Glomerular visceral epithelial cell (primary cell): ENCODE results near the gene RHOA.
"Not testable (repeated sequence)": the region's sequence is repeated elsewhere in the genome, so short reads cannot be mapped to it uniquely, and the experiment has no call there.

Experiments used
- DNase-seq: peaks from one replicate; pipeline ENCODE4 v3.0.0-alpha.2; 2016; ENCODE audit errors: extremely low spot score

RHOA gene

DNA sequence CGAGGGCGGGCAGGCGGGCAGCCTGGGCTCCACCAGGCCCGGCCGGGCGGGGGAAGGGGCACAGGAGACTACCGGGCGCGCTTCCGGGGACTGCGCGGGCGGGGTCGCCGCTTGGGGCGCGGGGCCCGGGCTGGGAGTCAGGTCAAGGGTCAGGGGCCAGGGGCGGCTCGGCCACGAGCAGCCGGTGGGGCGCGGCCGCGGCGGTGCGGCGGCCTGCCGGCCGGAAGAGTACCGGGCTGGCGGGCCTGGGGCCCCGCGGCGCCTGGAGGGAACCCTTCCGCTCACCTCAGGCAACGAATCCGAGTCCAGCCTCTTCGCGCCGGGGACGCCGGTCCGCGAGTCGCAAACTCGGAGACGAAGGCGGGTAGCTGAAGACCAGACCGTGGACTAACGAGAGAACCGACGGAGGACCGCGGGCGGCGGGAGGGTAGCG lies 225 bp downstream of the RHOA start:
- no peak for DNase-seq

- peak; percentile 31 for DNase-seq
Observed at GRCh38 chr3:49410846-49411534, 786 bp downstream of the RHOA start.

GRCh38 chr3:49410066-49410845 lies 1.5 kb downstream of the RHOA start:
- DNase-seq, result no peak

GRCh38 chr3:49406571-49407565 lies 4.9 kb downstream of the RHOA start:
- no peak for DNase-seq

DNA sequence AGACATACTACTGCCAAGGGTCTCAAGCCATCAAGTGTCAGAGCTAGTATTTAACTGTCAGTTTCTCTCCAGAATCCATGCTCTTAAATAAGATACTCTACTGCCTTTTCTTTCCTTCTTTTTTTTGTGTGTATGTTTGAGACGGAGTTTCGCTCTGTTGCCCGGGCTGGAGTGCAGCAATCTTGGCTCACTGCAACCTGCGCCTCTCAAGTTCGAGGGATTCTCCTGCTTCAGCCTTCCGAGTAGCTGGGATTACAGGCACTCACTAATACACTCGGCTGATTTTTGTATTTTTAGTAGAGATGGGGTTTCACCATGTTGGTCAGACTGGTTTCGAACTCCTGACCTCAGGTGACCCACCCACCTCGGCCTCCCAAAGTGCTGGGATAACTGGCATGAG lies 6.2 kb downstream of the RHOA start:
- DNase-seq, result not testable (repeated sequence)

DNA sequence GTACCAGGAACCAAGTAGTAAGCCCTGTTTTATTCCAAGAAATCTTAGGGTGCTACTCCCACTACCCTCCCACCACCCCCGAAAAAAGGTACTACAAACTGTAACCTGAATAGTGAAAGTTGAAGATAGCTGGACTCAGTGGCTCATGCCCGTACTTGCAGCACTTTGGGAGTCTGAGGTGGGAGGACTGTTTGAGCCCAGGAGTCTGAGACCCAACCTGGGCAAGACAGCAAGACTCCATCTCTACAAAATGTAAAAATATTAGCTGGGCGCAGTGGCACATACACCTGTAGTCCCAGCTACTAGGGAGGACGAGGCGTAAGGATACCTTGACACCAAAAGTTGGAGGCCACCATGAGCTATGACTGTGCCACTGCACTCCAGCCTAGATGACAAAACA lies 7.9 kb downstream of the RHOA start:
- DNase-seq, result no peak

- DNase-seq, result no peak
Observed at GRCh38 chr3:49401766-49402165, 10.0 kb downstream of the RHOA start.

- peak; percentile 45 for DNase-seq
Observed at GRCh38 chr3:49399461-49399860, 12.3 kb downstream of the RHOA start.

DNA sequence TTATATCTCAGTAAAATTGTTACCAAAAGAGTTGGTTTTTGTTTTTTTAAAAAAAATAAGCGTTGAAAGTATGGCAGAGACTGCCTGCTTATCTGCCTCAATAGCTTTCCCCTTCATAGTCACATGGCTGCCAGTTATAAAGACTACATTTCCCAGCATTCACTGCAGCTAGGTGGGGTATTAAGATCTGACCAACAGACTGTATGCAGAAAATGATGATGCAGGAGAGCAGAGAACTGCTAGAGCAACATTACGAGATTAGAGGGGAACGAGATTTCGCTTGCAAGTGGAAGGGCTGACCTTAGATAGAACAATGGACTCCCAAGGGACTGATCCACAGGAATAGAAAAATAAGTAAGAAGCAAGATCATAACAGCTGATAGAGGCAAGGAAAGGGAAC lies 14.3 kb downstream of the RHOA start:
- no peak for DNase-seq

DNA sequence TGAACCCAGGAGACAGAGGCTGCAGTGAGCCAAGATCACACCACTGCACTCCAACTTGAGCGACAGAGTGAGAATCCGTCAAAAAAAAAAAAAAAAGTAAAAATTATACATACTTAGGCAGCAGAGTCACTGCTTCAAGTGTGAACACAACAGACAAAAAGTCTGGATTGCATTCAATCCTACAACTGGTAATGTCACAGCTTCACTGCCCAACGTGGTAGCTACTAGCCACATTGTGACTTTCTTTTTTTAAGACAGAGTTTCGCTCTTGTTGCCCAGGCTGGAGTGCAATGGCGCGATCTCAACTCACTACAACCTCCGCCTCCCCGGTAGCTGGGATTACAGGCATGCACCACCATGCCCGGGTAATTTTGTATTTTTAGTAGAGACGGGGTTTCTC lies 20.5 kb downstream of the RHOA start:
- DNase-seq, result not testable (repeated sequence)

- no peak for DNase-seq
Observed at GRCh38 chr3:49389297-49389696, 22.5 kb downstream of the RHOA start.

GRCh38 chr3:49388289-49388820 lies 23.4 kb downstream of the RHOA start:
- no peak for DNase-seq

DNA sequence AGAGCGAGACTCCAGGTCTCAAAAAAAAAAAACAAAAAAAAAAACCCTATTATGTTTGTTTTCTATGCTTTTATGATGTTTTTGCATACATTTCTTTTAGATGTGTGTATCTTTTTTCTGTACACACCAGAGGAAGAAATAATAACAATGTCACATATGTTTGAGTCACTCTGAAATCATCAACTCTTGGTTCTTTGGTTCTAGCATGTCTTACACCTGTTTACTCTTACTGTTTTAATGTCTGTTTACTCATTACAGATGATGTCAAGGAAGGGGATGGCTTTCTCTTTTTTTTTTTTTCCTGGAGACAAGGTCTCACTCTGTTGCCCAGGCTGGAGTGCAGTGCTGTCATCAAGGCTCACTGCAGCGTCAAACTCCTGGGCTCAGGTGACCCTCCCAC lies 24.1 kb downstream of the RHOA start:
- no peak for DNase-seq

GRCh38 chr3:49386056-49386756 lies 25.6 kb downstream of the RHOA start:
- DNase-seq, result no peak

DNA sequence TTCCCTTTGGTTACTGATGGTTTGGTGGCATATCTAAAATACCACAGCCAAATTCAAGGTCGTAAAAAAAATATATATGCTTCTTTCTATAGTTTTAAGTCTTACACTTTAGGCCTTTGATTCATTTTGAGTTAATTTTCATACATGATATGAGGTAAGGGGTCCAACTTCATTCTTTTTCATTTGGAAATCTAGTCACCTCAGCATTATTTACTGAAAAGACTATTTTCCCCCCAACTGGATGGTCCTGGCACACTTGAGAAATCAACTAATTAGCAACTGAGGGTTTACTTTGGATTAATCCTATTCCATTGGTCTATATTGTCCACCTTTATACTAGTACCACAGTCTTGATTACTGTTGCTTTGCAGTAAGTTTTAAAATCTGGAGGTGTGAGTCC lies 26.2 kb downstream of the RHOA start:
- DNase-seq, result no peak

DNA sequence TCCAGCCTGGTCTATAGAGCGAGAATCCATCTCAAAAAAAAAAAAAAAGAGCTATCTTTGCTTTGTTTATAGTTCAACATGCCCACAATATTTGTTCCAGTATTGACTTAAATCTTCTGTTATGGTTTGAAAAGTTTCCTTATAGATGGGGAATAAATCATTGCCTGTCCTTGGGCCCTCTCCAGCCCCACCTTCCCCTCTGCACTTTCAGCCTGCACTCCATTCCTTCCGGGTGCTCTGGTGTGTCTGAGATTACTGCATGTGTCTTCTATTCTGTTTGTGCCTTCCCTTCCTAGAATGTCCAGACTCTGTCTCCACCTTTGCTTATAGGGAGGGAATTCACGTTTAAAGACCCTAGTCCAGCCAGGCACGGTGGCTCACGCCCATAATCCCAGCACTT lies 28.4 kb downstream of the RHOA start:
- DNase-seq, result no peak

GRCh38 chr3:49378249-49378895 lies 33.4 kb downstream of the RHOA start:
- peak; percentile 89 for DNase-seq

GRCh38 chr3:49377483-49377882 lies 34.3 kb downstream of the RHOA start:
- DNase-seq, result peak; percentile 86

- no peak for DNase-seq
Observed at GRCh38 chr3:49371946-49372345, 39.8 kb downstream of the RHOA start.

- no peak for DNase-seq
Observed at GRCh38 chr3:49370585-49371290, 41.0 kb downstream of the RHOA start.
